Colonic mucosa (tissue), 4 donors: Measurements from ENCODE around the gene TPM3. TPM values are rescaled to one million over a fixed set of nuclear protein-coding genes. Genes with fewer than 3 reads are reported as not detected.
"Not testable (repeated sequence)": the region's sequence is repeated elsewhere in the genome, so short reads cannot be mapped to it uniquely, and the experiment has no call there.

Experiments used
- DNase-seq: peaks from one replicate; pipeline ENCODE4 v3.0.0-alpha.2; 2020
- H3K27ac ChIP-seq: fragments of 200-600 bp; one replicate; pipeline ENCODE4 v1.8.0; 2021
- H3K27me3 ChIP-seq: fragments of 200-600 bp; one replicate; pipeline ENCODE4 v1.8.0; 2021
- H3K36me3 ChIP-seq: fragments of 200-600 bp; one replicate; pipeline ENCODE4 v1.8.0; 2021
- H3K4me1 ChIP-seq: fragments of 200-600 bp; one replicate; pipeline ENCODE4 v1.8.0; 2021; ENCODE audit warnings: mild to moderate bottlenecking
- H3K4me3 ChIP-seq: fragments of 200-600 bp; one replicate; pipeline ENCODE4 v1.8.0; 2021
- H3K9ac ChIP-seq, 2 donors: one replicate each; pipeline ENCODE4 v1.7.0; 2013; ENCODE audit warnings: control low read depth in 2 of 2, low read depth in 2 of 2, low read length in 2 of 2
- H3K9me3 ChIP-seq: fragments of 200-600 bp; one replicate; pipeline ENCODE4 v1.8.0; 2021
- CTCF ChIP-seq: fragments of 200-600 bp; IDR thresholded peaks from one replicate; pipeline ENCODE4 v1.8.0; 2022; ENCODE audit warnings: antibody characterized with exemption, mild to moderate bottlenecking
- intact Hi-C: fragments of 100-400 bp; cut with DNase I; formaldehyde crosslinking; loops from one replicate; pipeline ENCODE4 v1.14.1; 2022
- total RNA-seq, 2 donors: library from RNA; stranded (reverse); fragmentation: NEBNext Ultra II Directional in 1 of 2; extraction: Animal tissue kit (Norgen Biotek cat#: 25700) in 1 of 2; gene quantifications; one replicate each; pipeline ENCODE4 v1.2.1, GENCODE V29; 2021
- donor health status: healthy.
- donor health status: DM: no; HTN: no; CAD: no.
- donor health status: DM: no; HTN: no; CAD: no.

The TPM3 gene
- total RNA-seq, 2 donors from 2014 or later = 502 to 757 TPM

GRCh38 chr1:154236855-154237254 is 45.0 kb upstream of the TPM3 start:
- Histone ChIP-seq H3K9ac (no peak overlapping the region), H3K9me3 (no peaks in the 10 kb centered on the region), H3K27me3 (no peaks in the 10 kb centered on the region), H3K4me3 (no peak overlapping the region), H3K4me1 (no peaks in the 10 kb centered on the region), H3K27ac (no peak overlapping the region), H3K36me3 (peaks cover 33% of the 10 kb centered on the region)
- no peak for TF ChIP-seq CTCF
- DNase-seq = no peak
- intact Hi-C loops = no loop called here

GRCh38 chr1:154233127-154233526 is 41.2 kb upstream of the TPM3 start:
- intact Hi-C loops, H3K9me3 ChIP-seq, H3K4me3 ChIP-seq, H3K27me3 ChIP-seq, H3K9ac ChIP-seq, H3K27ac ChIP-seq, H3K4me1 ChIP-seq, DNase-seq: not testable (repeated sequence)
- H3K36me3 ChIP-seq = peaks cover 60% of the 10 kb centered on the region

GRCh38 chr1:154231112-154231511 is 39.2 kb upstream of the TPM3 start:
- H3K9me3 ChIP-seq, H3K4me1 ChIP-seq, H3K27me3 ChIP-seq, H3K27ac ChIP-seq, H3K9ac ChIP-seq, DNase-seq, H3K4me3 ChIP-seq, intact Hi-C loops: not testable (repeated sequence)
- peaks cover 55% of the 10 kb centered on the region for H3K36me3 ChIP-seq

- Histone ChIP-seq H3K9me3 (no peaks in the 10 kb centered on the region), H3K4me3 (no peak overlapping the region), H3K9ac (no peak overlapping the region), H3K27ac (no peak overlapping the region), H3K27me3 (no peaks in the 10 kb centered on the region), H3K4me1 (no peaks in the 10 kb centered on the region), H3K36me3 (peaks cover 28% of the 10 kb centered on the region)
- intact Hi-C loops = no loop called here
- DNase-seq = no peak
- TF ChIP-seq CTCF = no peak
Measured at GRCh38 chr1:154225370-154225769, 33.5 kb upstream of the TPM3 start.

GRCh38 chr1:154223621-154224020 is 31.7 kb upstream of the TPM3 start:
- Histone ChIP-seq H3K4me1 (peaks cover 7% of the 10 kb centered on the region), H3K27ac (no peak overlapping the region)
- no peak for TF ChIP-seq CTCF

GRCh38 chr1:154222918-154223317 is 31.0 kb upstream of the TPM3 start:
- no peak overlapping the region for H3K4me3 ChIP-seq
- TF ChIP-seq CTCF = no peak
- H3K36me3 ChIP-seq = peaks cover 8% of the 10 kb centered on the region
- no peaks in the 10 kb centered on the region for H3K9me3 ChIP-seq
- intact Hi-C loops = no loop called here
- DNase-seq = no peak
- no peak overlapping the region for H3K9ac ChIP-seq
- peaks cover 7% of the 10 kb centered on the region for H3K4me1 ChIP-seq
- H3K27ac ChIP-seq = no peak overlapping the region
- no peaks in the 10 kb centered on the region for H3K27me3 ChIP-seq

More at GRCh38 chr1:154223621-154224020, 31.7 kb upstream of the TPM3 start:
- Histone ChIP-seq H3K9ac (no peak overlapping the region), H3K36me3 (peaks cover 12% of the 10 kb centered on the region), H3K27me3 (no peaks in the 10 kb centered on the region), H3K4me3 (no peak overlapping the region), H3K9me3 (no peaks in the 10 kb centered on the region)
- DNase-seq = no peak
- intact Hi-C loops = no loop called here

- no peak overlapping the region for H3K27ac ChIP-seq
- no peak overlapping the region for H3K4me3 ChIP-seq
- no peaks in the 10 kb centered on the region for H3K27me3 ChIP-seq
- H3K36me3 ChIP-seq = peaks cover 5% of the 10 kb centered on the region
- DNase-seq = no peak
- H3K4me1 ChIP-seq = peaks cover 7% of the 10 kb centered on the region
- intact Hi-C loops = no loop called here
- H3K9ac ChIP-seq = peak overlapping the region in 1 of 2 donors; percentile 99
- no peaks in the 10 kb centered on the region for H3K9me3 ChIP-seq
- no peak for TF ChIP-seq CTCF
Measured at GRCh38 chr1:154222518-154222917, 30.6 kb upstream of the TPM3 start.
